Mesenchymal stem cell (in vitro differentiated cells and primary cell): Measurements from ENCODE around the gene ST7L.

Source experiments
- DNase-seq: peaks from one replicate; pipeline ENCODE4 v3.0.0-alpha.2; 2013
- H2AFZ ChIP-seq: one replicate; pipeline ENCODE4 v1.6.1; 2013; ENCODE audit warnings: low read depth, mild to moderate bottlenecking, control low read depth, inconsistent platforms, low read length, moderate library complexity
- H2AK5ac ChIP-seq: 2 replicates; pipeline ENCODE4 v1.6.1; 2013; ENCODE audit warnings: low read length, moderate library complexity, mild to moderate bottlenecking, inconsistent platforms; ENCODE audit not compliant: severe bottlenecking
- H2BK120ac ChIP-seq: one replicate; pipeline ENCODE4 v1.6.1; 2013; ENCODE audit warnings: low read depth, mild to moderate bottlenecking, inconsistent platforms, low read length, moderate library complexity
- H2BK12ac ChIP-seq, 2 experiments: one replicate each; pipeline ENCODE4 v1.6.1; 2013; ENCODE audit warnings: inconsistent platforms in 2 of 2, low read length in 2 of 2, mild to moderate bottlenecking in 2 of 2, moderate library complexity in 2 of 2, control low read depth in 1 of 2
- H2BK15ac ChIP-seq: one replicate; pipeline ENCODE4 v1.6.1; 2013; ENCODE audit warnings: mild to moderate bottlenecking, low read depth, inconsistent platforms; ENCODE audit not compliant: poor library complexity, severe bottlenecking
- H2BK5ac ChIP-seq: 2 replicates; pipeline ENCODE4 v1.6.1; 2013; ENCODE audit warnings: low read depth, mild to moderate bottlenecking, low read length, control low read depth, inconsistent platforms; ENCODE audit not compliant: poor library complexity, severe bottlenecking
- H3K14ac ChIP-seq, 2 experiments: one replicate each; pipeline ENCODE4 v1.6.1; 2013; ENCODE audit warnings: inconsistent platforms in 2 of 2, low read length in 2 of 2, control low read depth in 1 of 2, mild to moderate bottlenecking in 1 of 2, moderate library complexity in 1 of 2
- H3K18ac ChIP-seq, 2 experiments: one replicate each; pipeline ENCODE4 v1.6.1; 2013; ENCODE audit warnings: inconsistent platforms in 2 of 2, low read length in 2 of 2, control low read depth in 1 of 2, low read depth in 1 of 2, mild to moderate bottlenecking in 1 of 2
- H3K23ac ChIP-seq, 2 experiments: one replicate each; pipeline ENCODE4 v1.6.1; 2013; ENCODE audit warnings: inconsistent platforms in 2 of 2, low read length in 2 of 2, mild to moderate bottlenecking in 2 of 2, moderate library complexity in 2 of 2, control low read depth in 1 of 2
- H3K27ac ChIP-seq: 2 replicates; pipeline ENCODE4 v1.5.1; 2013; ENCODE audit warnings: mild to moderate bottlenecking, moderate library complexity, low read length, control low read depth, inconsistent platforms; ENCODE audit not compliant: poor library complexity, severe bottlenecking
- H3K27me3 ChIP-seq, 2 experiments: 2 replicates each; pipeline versions ENCODE4 v1.6.1 to v1.7.0; 2013; ENCODE audit warnings: low read length in 2 of 2, mild to moderate bottlenecking in 2 of 2, moderate library complexity in 2 of 2, control low read depth in 1 of 2, inconsistent platforms in 1 of 2; ENCODE audit not compliant: control insufficient read depth in 1 of 2, insufficient read depth in 1 of 2
- H3K36me3 ChIP-seq, 2 experiments: 2 replicates each; pipeline versions ENCODE4 v1.6.1 to v1.7.0; 2013; ENCODE audit warnings: low read length in 2 of 2, control low read depth in 1 of 2, inconsistent platforms in 1 of 2, low read depth in 1 of 2, mild to moderate bottlenecking in 1 of 2; ENCODE audit not compliant: insufficient read depth in 2 of 2, control insufficient read depth in 1 of 2
- H3K4ac ChIP-seq, 2 experiments: one replicate each; pipeline ENCODE4 v1.6.1; 2013; ENCODE audit warnings: inconsistent platforms in 2 of 2, low read length in 2 of 2, mild to moderate bottlenecking in 2 of 2, moderate library complexity in 2 of 2, control low read depth in 1 of 2, low read depth in 1 of 2
- H3K4me1 ChIP-seq: 2 replicates; pipeline ENCODE4 v1.6.1; 2013; ENCODE audit warnings: low read depth, low read length, control low read depth; ENCODE audit not compliant: control insufficient read depth, insufficient read depth
- H3K4me2 ChIP-seq: 2 replicates; pipeline ENCODE4 v1.6.1; 2013; ENCODE audit warnings: low read length, mild to moderate bottlenecking, inconsistent platforms; ENCODE audit not compliant: poor library complexity, severe bottlenecking
- H3K4me3 ChIP-seq, 2 experiments: 2 replicates each; pipeline versions ENCODE4 v1.5.1 to v1.7.0; 2013; ENCODE audit warnings: low read length in 2 of 2, mild to moderate bottlenecking in 2 of 2, control low read depth in 1 of 2, low read depth in 1 of 2; ENCODE audit not compliant: insufficient read depth in 1 of 2
- H3K79me1 ChIP-seq: replicated peaks from 2 replicates; pipeline ENCODE4 v1.6.1; 2013; ENCODE audit warnings: mild to moderate bottlenecking, control low read depth, low read length, inconsistent platforms; ENCODE audit not compliant: poor library complexity, severe bottlenecking
- H3K9ac ChIP-seq: 2 replicates; pipeline ENCODE4 v1.7.0; 2013; ENCODE audit warnings: mild to moderate bottlenecking, low read length, moderate library complexity
- H3K9me3 ChIP-seq: 2 replicates; pipeline ENCODE4 v1.7.0; 2013; ENCODE audit warnings: mild to moderate bottlenecking, low read length; ENCODE audit not compliant: control insufficient read depth
- H4K8ac ChIP-seq: one replicate; pipeline ENCODE4 v1.6.1; 2013; ENCODE audit warnings: inconsistent platforms, mild to moderate bottlenecking, low read length, moderate library complexity
- H4K91ac ChIP-seq: one replicate; pipeline ENCODE4 v1.6.1; 2013; ENCODE audit warnings: mild to moderate bottlenecking, low read length, inconsistent platforms
- WGBS: methylation state at CpG from one replicate; pipeline ENCODE4 v1.1.7; 2013; ENCODE audit warnings: mixed read lengths; 5-methylcytosine and 5-hydroxymethylcytosine counted together

Gene ST7L

DNA sequence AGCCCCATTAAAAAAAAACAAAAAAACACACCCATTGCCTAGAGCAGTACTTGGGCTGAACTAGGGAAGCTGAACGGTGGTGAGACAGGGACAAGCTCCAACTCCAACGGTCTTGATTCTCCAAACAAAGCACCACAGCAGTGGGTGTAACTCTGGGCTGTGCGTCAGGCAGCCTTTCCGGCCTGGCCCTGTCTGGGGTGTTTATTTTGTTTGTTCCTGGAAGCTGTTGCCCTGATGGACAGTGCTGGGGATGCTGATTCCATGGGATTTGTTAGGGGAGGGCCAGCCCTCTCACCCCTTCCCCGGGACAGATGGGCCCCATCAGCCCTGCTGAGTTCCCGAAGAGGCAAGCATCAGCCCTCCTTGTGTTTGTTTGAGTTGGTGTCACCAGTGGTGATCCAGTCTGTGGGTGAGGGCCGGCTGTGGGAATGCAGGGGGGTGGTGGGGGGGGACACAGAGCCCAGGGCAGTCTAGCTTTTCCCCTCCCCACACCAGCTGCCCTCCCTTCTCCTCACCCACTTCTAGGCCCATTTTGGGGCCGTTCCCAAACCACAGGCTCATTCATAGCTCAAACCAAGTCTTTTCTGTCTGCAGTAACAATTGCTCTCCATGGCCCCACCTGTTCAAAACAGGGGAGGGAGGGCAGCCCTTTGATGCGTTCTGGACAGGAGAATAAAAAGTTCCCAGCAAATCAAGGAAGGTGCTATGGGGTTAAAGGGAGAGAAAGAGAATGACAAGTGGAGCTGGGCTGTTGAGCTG is 105.7 kb downstream of the ST7L start:
- peak overlapping the region in 1 of 2 experiments; percentile 4 for H3K4me3 ChIP-seq
- no peak overlapping the region for H2BK12ac ChIP-seq
- H3K27me3 ChIP-seq, result peaks cover 0 to 23% of the 10 kb centered on the region in 2 experiments
- WGBS, result 69% methylated on average over 8 of the region's 9 CpGs
- no peak overlapping the region for H3K14ac ChIP-seq
- H3K79me1 ChIP-seq, result peaks cover 15% of the 10 kb centered on the region
- no peaks in the 10 kb centered on the region for H3K9me3 ChIP-seq
- no peak overlapping the region for H3K9ac ChIP-seq
- H3K18ac ChIP-seq, result peak overlapping the region in 1 of 2 experiments; percentile 54
- peak overlapping the region; percentile 10 for H3K4me2 ChIP-seq
- H2AFZ ChIP-seq, result no peak overlapping the region
- H2BK5ac ChIP-seq, result no peak overlapping the region
- peak overlapping the region; percentile 51 for H2AK5ac ChIP-seq
- peaks cover 49% of the 10 kb centered on the region for H3K4me1 ChIP-seq
- DNase-seq, result peak; percentile 91
- no peak overlapping the region for H4K91ac ChIP-seq
- no peak overlapping the region for H3K4ac ChIP-seq
- H2BK120ac ChIP-seq, result no peak overlapping the region
- H3K23ac ChIP-seq, result no peak overlapping the region
- peaks cover 0 to 21% of the 10 kb centered on the region in 2 experiments for H3K36me3 ChIP-seq
- no peak overlapping the region for H4K8ac ChIP-seq
- no peak overlapping the region for H2BK15ac ChIP-seq
- H3K27ac ChIP-seq, result no peak overlapping the region

DNA sequence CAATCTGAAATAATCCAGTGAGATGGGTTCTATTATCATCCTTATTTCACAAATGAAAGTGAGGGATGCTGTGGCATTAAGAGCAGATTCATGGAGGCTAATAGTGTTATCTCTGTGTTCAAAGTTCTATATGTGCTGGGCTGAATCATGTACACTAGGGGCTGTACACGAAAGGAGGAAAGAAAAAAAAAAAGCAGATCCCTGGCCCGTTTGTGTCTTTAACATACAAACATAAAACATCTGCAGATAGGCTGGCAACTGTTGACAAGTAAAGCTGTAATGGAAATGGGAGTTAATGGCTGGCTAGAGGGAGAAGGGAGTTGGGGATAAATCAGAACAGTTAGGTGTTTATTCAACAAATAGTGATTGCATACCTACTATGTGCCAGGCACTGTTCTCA is 107.0 kb downstream of the ST7L start:
- no peak overlapping the region for H3K14ac ChIP-seq
- DNase-seq, result no peak
- no peak overlapping the region for H3K4me3 ChIP-seq
- no peak overlapping the region for H2AK5ac ChIP-seq
- H2AFZ ChIP-seq, result no peak overlapping the region
- no peak overlapping the region for H3K9ac ChIP-seq
- no peak overlapping the region for H4K8ac ChIP-seq
- H3K36me3 ChIP-seq, result peaks cover 0 to 12% of the 10 kb centered on the region in 2 experiments
- H3K9me3 ChIP-seq, result no peaks in the 10 kb centered on the region
- H2BK12ac ChIP-seq, result no peak overlapping the region
- H3K4me1 ChIP-seq, result peaks cover 51% of the 10 kb centered on the region
- H3K23ac ChIP-seq, result no peak overlapping the region
- H3K27ac ChIP-seq, result no peak overlapping the region
- H4K91ac ChIP-seq, result no peak overlapping the region
- 80% methylated on average over 1 of the region's 2 CpGs for WGBS
- H2BK120ac ChIP-seq, result no peak overlapping the region
- H2BK5ac ChIP-seq, result no peak overlapping the region
- H3K4me2 ChIP-seq, result no peak overlapping the region
- H2BK15ac ChIP-seq, result no peak overlapping the region
- H3K27me3 ChIP-seq, result peaks cover 0 to 37% of the 10 kb centered on the region in 2 experiments
- H3K18ac ChIP-seq, result no peak overlapping the region
- peaks cover 13% of the 10 kb centered on the region for H3K79me1 ChIP-seq
- no peak overlapping the region for H3K4ac ChIP-seq

DNA sequence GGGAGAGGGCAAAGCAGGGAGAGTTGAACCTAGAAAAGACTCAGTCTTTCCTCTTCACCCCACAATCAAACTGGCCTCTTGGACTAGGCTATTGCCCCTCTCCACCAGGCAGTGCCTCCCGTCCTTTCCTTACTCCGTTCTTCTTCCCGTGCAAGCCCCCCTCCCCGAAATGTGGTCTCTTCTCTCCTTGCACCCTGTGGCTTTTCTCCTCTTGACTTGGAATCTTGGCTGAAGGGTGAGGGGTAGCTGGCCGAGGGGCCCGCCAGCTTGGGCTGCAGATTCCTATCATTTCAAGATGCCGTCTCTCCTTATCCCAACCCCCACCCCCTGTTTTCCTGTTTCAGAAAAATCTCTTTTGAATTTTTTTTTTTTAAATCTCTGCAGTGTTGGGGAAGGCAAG is 108.6 kb downstream of the ST7L start:
- no peak overlapping the region for H3K23ac ChIP-seq
- H3K27ac ChIP-seq, result no peak overlapping the region
- WGBS, result 7% methylated on average over 2 of the region's 7 CpGs
- no peak overlapping the region for H4K8ac ChIP-seq
- no peak overlapping the region for H2AFZ ChIP-seq
- no peak overlapping the region for H3K9ac ChIP-seq
- H3K14ac ChIP-seq, result peak overlapping the region in 1 of 2 experiments; percentile 16
- peak overlapping the region in 1 of 2 experiments; percentile 45 for H2BK12ac ChIP-seq
- H4K91ac ChIP-seq, result no peak overlapping the region
- no peak overlapping the region for H2BK120ac ChIP-seq
- peaks cover 9% of the 10 kb centered on the region for H3K79me1 ChIP-seq
- H3K9me3 ChIP-seq, result no peaks in the 10 kb centered on the region
- peak overlapping the region; percentile 78 for H3K4me2 ChIP-seq
- H3K18ac ChIP-seq, result peak overlapping the region in 1 of 2 experiments; percentile 50
- peak overlapping the region in 1 of 2 experiments; percentile 11 for H3K4ac ChIP-seq
- peaks cover 44% of the 10 kb centered on the region for H3K4me1 ChIP-seq
- H3K27me3 ChIP-seq, result peaks cover 0 to 43% of the 10 kb centered on the region in 2 experiments
- H3K36me3 ChIP-seq, result peaks cover 0 to 4% of the 10 kb centered on the region in 2 experiments
- no peak overlapping the region for H2BK5ac ChIP-seq
- no peak for DNase-seq
- H2AK5ac ChIP-seq, result peak overlapping the region; percentile 62
- no peak overlapping the region for H2BK15ac ChIP-seq
- peak overlapping the region in 1 of 2 experiments; percentile 53 for H3K4me3 ChIP-seq

DNA sequence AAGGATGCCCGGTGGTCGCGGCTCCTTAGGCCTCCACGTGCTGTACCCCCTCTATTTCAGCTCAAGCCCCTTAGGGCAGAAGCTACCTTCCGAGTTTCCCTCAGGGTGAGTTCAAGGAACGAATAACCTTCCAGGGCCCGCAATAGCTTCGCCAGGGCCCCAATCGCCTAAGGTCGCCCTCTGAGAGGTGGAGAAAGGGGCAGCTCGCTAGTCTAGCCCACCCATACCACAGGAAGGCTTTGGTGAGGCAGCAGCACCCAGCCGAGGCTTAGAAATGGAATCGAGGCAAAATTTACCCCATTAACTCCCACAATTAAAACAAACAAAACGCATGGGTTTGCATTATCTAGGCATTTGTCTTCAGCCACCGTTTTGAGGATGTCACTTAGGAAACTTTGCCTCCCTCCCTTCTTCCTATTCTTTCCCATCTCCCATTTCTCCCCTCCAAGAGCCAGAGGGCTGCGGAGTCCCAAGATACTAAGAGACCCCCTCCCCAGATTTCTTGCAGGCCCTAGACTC is 109.2 kb downstream of the ST7L start:
- peak overlapping the region in 1 of 2 experiments; percentile 6 for H3K4ac ChIP-seq
- H3K18ac ChIP-seq, result no peak overlapping the region
- H3K14ac ChIP-seq, result no peak overlapping the region
- no peak overlapping the region for H4K91ac ChIP-seq
- WGBS, result 17% methylated on average over 16 of the region's 16 CpGs
- no peak overlapping the region for H3K9ac ChIP-seq
- peaks cover 43% of the 10 kb centered on the region for H3K4me1 ChIP-seq
- peak overlapping the region in 1 of 2 experiments; percentile 67 for H2BK12ac ChIP-seq
- no peaks in the 10 kb centered on the region for H3K9me3 ChIP-seq
- H3K79me1 ChIP-seq, result peaks cover 9% of the 10 kb centered on the region
- H2BK15ac ChIP-seq, result no peak overlapping the region
- H3K36me3 ChIP-seq, result peaks cover 0 to 1% of the 10 kb centered on the region in 2 experiments
- no peak overlapping the region for H3K23ac ChIP-seq
- H4K8ac ChIP-seq, result peak overlapping the region; percentile 33
- peaks cover 0 to 47% of the 10 kb centered on the region in 2 experiments for H3K27me3 ChIP-seq
- H3K4me2 ChIP-seq, result peak overlapping the region; percentile 78
- no peak overlapping the region for H2BK5ac ChIP-seq
- H3K4me3 ChIP-seq, result peak overlapping the region in 1 of 2 experiments; percentile 82
- peak overlapping the region; percentile 74 for H2AK5ac ChIP-seq
- H2BK120ac ChIP-seq, result no peak overlapping the region
- no peak overlapping the region for H2AFZ ChIP-seq
- DNase-seq, result no peak
- H3K27ac ChIP-seq, result peak overlapping the region; percentile 10
